ENCODE results near the gene MYO18B.

Gene MYO18B

DNA sequence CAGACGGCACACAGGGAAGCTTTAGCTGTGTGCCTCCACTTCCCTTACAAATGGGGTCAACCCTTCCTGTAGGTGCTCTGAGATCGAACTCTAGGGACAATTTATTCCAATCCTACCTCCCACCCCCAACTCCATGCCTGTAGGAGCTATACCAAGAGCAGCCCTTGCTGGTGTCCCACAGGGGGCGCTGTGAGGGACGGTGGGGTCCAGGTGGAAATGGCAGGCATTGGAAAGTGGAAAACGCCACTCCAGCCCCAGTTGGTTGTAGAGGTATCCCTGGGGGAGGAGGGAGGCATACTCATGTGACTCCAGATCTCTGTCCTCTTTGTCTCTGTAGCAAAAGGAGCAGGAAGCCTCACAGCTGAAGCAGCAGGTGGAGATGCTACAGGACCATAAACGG lies 161.3 kb downstream of the MYO18B start:
- DNase-seq (ENCODE audit: extremely low read depth, insufficient read length) = no peak
- Histone ChIP-seq H3K36me3 (ENCODE audit: control insufficient read depth, insufficient read depth, low read length) (no peaks in the 10 kb centered on the region), H3K4me3 (replicated peaks; ENCODE audit: low read depth, low read length) (no peak overlapping the region), H3K27me3 (replicated peaks; ENCODE audit: control insufficient read depth, insufficient read depth, low read length) (no peaks in the 10 kb centered on the region)
- TF ChIP-seq, protein P1, sequence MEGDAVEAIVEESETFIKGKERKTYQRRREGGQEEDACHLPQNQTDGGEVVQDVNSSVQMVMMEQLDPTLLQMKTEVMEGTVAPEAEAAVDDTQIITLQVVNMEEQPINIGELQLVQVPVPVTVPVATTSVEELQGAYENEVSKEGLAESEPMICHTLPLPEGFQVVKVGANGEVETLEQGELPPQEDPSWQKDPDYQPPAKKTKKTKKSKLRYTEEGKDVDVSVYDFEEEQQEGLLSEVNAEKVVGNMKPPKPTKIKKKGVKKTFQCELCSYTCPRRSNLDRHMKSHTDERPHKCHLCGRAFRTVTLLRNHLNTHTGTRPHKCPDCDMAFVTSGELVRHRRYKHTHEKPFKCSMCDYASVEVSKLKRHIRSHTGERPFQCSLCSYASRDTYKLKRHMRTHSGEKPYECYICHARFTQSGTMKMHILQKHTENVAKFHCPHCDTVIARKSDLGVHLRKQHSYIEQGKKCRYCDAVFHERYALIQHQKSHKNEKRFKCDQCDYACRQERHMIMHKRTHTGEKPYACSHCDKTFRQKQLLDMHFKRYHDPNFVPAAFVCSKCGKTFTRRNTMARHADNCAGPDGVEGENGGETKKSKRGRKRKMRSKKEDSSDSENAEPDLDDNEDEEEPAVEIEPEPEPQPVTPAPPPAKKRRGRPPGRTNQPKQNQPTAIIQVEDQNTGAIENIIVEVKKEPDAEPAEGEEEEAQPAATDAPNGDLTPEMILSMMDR (IDR thresholded peaks at IDR 0.05; ENCODE audit: insufficient read depth, low read length, poor library complexity, severe bottlenecking) = peak; percentile 48

DNA sequence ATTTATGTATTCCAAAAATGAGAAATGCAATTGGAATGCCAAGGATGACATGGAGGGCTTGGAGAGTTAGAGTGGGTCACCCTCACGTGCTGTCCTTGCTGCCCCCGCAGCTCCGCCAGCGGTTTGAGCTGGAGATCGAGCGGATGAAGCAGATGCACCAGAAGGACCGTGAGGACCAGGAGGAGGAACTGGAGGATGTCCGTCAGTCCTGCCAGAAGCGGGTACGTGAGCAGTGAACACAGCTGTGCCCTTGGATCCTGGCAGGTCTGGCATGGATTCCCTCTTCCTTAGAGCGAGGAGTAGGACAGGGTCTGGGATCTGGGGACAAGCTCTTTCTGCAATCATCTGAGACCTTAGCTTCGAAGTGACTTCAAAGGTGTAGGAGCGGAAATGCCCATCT lies 166.2 kb downstream of the MYO18B start:
- Histone ChIP-seq H3K27me3 (replicated peaks; ENCODE audit: control insufficient read depth, insufficient read depth, low read length) (no peaks in the 10 kb centered on the region), H3K36me3 (ENCODE audit: control insufficient read depth, insufficient read depth, low read length) (no peaks in the 10 kb centered on the region), H3K4me3 (replicated peaks; ENCODE audit: low read depth, low read length) (no peak overlapping the region)
- no peak for DNase-seq (ENCODE audit: extremely low read depth, insufficient read length)
- TF ChIP-seq, protein P1 (IDR thresholded peaks at IDR 0.05; ENCODE audit: insufficient read depth, low read length, poor library complexity, severe bottlenecking) = no peak

DNA sequence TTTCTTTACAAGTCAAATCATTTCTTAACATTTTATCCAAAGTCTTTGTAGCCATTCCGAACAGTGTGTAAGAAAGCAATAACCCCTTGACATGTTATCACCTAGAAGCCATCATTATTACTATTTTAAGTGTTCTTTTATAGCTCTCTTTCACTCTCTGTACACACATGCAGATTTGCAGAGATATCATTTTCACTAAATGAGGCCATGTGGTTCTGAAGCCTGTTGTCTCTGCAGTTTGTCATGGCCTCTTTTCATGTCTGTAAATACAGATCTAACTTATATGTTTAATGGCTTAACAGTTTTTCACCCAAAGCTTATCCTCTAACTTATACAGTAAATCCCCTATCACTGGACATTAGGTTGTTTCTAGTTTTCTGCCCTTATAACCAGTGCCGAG lies 166.8 kb downstream of the MYO18B start:
- Histone ChIP-seq H3K27me3 (replicated peaks; ENCODE audit: control insufficient read depth, insufficient read depth, low read length) (no peaks in the 10 kb centered on the region), H3K36me3 (ENCODE audit: control insufficient read depth, insufficient read depth, low read length) (no peaks in the 10 kb centered on the region), H3K4me3 (replicated peaks; ENCODE audit: low read depth, low read length) (no peak overlapping the region)
- no peak for DNase-seq (ENCODE audit: extremely low read depth, insufficient read length)
- TF ChIP-seq, protein P1 (IDR thresholded peaks at IDR 0.05; ENCODE audit: insufficient read depth, low read length, poor library complexity, severe bottlenecking) = no peak

DNA sequence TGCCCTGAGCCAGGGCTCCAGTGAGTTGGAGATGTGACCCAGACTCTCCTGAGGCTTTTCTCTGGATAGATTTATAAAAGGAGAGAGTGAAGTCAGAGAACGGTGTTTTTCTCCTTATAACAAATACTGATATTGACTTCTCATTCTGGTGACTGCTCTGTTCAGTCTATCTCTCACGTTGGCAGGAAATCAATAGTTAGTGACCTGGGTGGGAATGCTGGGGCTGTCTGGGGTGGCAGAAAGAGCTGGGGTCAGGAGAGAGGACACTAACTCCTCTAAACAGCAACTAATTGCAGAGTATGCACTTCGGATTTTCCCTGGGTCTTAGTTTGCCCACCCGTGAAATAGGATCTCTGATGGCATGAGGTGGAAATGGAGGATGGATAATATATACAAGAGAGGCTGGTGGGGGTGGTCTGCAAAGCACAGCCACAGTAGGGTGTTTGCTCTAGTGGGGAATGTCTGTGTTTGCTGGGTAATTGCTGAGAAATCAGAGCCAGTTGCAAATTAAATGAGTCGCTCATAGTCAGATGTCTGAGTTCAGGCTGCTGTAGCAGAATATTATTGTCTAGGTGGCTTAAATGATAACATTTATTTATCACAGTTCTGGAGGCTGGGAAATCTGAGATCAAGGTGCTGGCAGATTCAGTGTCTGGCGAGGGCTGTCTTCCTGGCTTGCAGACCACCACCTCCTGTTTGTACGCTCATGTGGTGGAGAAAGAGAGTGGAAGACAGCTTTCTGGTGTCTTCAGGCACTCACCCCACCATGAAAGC lies 167.8 kb downstream of the MYO18B start:
- TF ChIP-seq, protein P1 (IDR thresholded peaks at IDR 0.05; ENCODE audit: insufficient read depth, low read length, poor library complexity, severe bottlenecking) = no peak
- Histone ChIP-seq H3K27me3 (replicated peaks; ENCODE audit: control insufficient read depth, insufficient read depth, low read length) (no peaks in the 10 kb centered on the region), H3K4me3 (replicated peaks; ENCODE audit: low read depth, low read length) (no peak overlapping the region), H3K36me3 (ENCODE audit: control insufficient read depth, insufficient read depth, low read length) (no peaks in the 10 kb centered on the region)
- DNase-seq (ENCODE audit: extremely low read depth, insufficient read length) = no peak

DNA sequence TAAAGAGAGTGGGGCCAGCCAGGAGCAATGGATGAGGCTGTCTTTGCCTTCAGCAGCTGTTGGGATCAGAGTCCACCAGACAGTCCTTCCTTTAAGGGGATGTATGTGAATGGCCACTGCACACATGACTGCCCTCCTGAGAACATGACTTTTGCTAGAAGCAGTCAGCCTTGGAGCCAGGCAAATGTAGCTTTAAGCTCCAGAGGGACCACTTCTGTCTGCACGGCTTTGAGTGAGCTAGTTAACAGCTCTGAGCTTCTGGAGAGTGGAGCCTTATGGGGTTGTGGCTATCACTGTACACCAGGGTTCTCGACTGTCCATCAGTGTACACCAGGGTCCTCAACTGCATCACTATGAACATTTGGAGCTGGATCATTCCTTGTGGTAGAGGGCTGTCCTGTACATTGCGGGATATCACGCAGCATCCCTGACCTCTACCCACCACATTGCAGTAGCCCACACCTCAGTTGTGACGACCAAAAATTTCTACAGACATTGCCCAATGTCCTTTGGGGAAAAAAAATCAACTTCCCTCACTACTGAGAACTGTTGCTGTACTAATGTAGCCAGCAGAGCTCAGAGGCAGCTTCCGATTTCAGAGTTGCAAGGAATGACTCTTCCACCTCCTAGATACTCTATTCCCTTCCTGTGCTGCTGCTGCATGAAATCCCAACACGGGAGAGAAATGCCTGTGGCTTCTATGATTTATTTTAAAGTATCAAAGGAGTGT lies 169.4 kb downstream of the MYO18B start:
- Histone ChIP-seq H3K27me3 (replicated peaks; ENCODE audit: control insufficient read depth, insufficient read depth, low read length) (no peaks in the 10 kb centered on the region), H3K36me3 (ENCODE audit: control insufficient read depth, insufficient read depth, low read length) (no peaks in the 10 kb centered on the region), H3K4me3 (replicated peaks; ENCODE audit: low read depth, low read length) (no peak overlapping the region)
- DNase-seq (ENCODE audit: extremely low read depth, insufficient read length) = no peak
- TF ChIP-seq, protein P1 (IDR thresholded peaks at IDR 0.05; ENCODE audit: insufficient read depth, low read length, poor library complexity, severe bottlenecking) = no peak

Measured in GM06990 (cell line).